ENCODE data around the gene CYRIA. TPM values are rescaled to one million over a fixed set of nuclear protein-coding genes. Genes with fewer than 3 reads are reported as not detected.

Gene CYRIA
- total and polyA plus RNA-seq, 8 donors: 11.6 to 21.3 (median 15.3) TPM

DNA sequence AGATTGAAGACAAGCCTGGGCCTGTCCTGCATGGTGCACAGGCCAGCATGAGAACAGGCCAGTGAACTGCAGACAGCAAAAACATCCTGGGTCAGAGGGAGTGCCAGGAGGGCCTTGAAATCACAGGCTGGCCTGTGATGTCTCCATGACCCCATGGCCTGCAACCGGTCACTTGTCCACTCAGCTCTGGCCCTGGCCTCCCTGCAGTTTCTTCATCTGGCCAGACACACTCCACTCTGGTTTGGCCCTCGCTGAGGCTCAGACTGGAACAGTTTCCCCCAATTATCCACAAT lies 12.6 kb downstream of the CYRIA start:
- intact Hi-C loops (cut with DNase I): no loop called here
- Histone ChIP-seq H3K9me3 (no peaks in the 10 kb centered on the region), H3K27ac (peak overlapping the region; percentile 57 to 84), H3K36me3 (no peaks in the 10 kb centered on the region), H3K4me1 (peaks cover 44 to 84% of the 10 kb centered on the region in 2 donors), H3K27me3 (no peaks in the 10 kb centered on the region), H3K4me3 (no peak overlapping the region)
- DNase-seq (no peak), ATAC-seq (peak; percentile 4)
- no peak for TF ChIP-seq CTCF (IDR thresholded peaks at IDR 0.05)

DNA sequence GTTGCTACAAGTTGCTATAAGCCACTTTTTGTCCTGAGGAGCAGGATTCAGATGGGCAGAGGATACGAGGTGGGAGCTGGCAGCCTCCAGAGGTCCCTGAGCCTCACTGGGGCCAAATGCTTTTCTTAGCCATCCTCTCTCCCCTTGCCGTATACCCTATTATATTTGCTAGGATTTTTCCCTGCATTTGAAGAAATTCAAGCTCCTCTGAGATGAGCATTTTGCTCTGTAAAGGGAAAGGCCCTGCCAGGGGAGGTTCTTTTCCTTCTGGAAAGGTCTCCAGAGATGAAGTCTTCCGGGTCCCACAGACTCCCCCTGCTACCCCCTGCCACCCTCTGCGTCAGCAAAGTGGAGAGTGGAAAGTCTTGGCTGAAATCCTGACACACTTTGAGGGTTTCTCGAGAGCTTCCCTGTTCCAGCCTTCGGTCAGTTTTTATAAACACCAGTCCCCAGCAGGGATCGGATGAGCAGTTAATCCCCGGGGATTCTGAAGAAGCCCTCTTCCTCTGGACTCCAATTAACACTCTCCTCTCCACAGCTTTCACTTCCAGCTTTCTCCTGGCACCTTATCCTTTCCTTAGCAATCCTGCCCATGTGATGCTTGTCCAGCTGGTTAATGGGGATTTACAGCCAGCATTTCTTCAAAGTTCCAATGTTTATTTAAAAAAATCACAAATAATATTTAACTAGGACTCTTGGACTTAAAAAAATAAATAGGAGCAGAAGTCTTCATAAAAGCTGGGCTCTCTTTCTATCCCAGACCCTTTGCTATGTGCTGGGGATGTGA lies 13.1 kb downstream of the CYRIA start:
- intact Hi-C loops (cut with DNase I): no loop called here
- DNase-seq (peak in 1 of 4 donors; percentile 61), ATAC-seq (peak; percentile 62)
- no peaks in the 10 kb centered on the region for H3K36me3 ChIP-seq
- H3K27me3 ChIP-seq: no peaks in the 10 kb centered on the region
- peak overlapping the region; percentile 57 to 84 for H3K27ac ChIP-seq
- no peaks in the 10 kb centered on the region for H3K9me3 ChIP-seq
- TF ChIP-seq CTCF (IDR thresholded peaks at IDR 0.05): no peak
- peaks cover 39 to 78% of the 10 kb centered on the region in 2 donors for H3K4me1 ChIP-seq
- H3K4me3 ChIP-seq: no peak overlapping the region

GRCh38 chr2:16650287-16651249 lies 15.1 kb downstream of the CYRIA start:
- peaks cover 31 to 59% of the 10 kb centered on the region in 2 donors for H3K4me1 ChIP-seq
- no peaks in the 10 kb centered on the region for H3K27me3 ChIP-seq
- intact Hi-C loops (cut with DNase I): no loop called here
- no peaks in the 10 kb centered on the region for H3K9me3 ChIP-seq
- H3K27ac ChIP-seq: peak overlapping the region; percentile 74 to 84
- no peaks in the 10 kb centered on the region for H3K36me3 ChIP-seq
- TF ChIP-seq CTCF (IDR thresholded peaks at IDR 0.05): no peak
- peak overlapping the region in 1 of 2 donors; percentile 21 for H3K4me3 ChIP-seq
- ATAC-seq (peak; percentile 62), DNase-seq (no peak)

- no peak for ATAC-seq
Measured at GRCh38 chr2:16649353-16650286, 16.0 kb downstream of the CYRIA start.

More at GRCh38 chr2:16649353-16650286, 16.0 kb downstream of the CYRIA start:
- H3K9me3 ChIP-seq: no peaks in the 10 kb centered on the region
- no peak overlapping the region for H3K4me3 ChIP-seq
- H3K36me3 ChIP-seq: no peaks in the 10 kb centered on the region
- TF ChIP-seq CTCF (IDR thresholded peaks at IDR 0.05): no peak
- H3K4me1 ChIP-seq: peaks cover 31 to 53% of the 10 kb centered on the region in 2 donors
- H3K27me3 ChIP-seq: no peaks in the 10 kb centered on the region
- DNase-seq: no peak
- peak overlapping the region; percentile 74 to 84 for H3K27ac ChIP-seq
- intact Hi-C loops (cut with DNase I): no loop called here

Data from left lung (tissue), 10 donors.